Caki2 (cell line): ENCODE results near the gene WDR20. TPM values are rescaled to one million over a fixed set of nuclear protein-coding genes. Genes with fewer than 3 reads are reported as not detected.
"Not testable (repeated sequence)": the region's sequence is repeated elsewhere in the genome, so short reads cannot be mapped to it uniquely, and the experiment has no call there.

ENCODE experiments used
- DNase-seq: peaks from one replicate; pipeline ENCODE4 v3.0.0-alpha.2; 2015; ENCODE audit warnings: low read depth
- in situ Hi-C: cut with HindIII; loops from 2 replicates; pipeline ENCODE4 v1.10.0; 2016; ENCODE audit warnings: low sequenced_read_pairs, low pct_unique_long_range_greater_than_20kb, mixed read lengths
- total RNA-seq: library from RNA; depleted of rRNA; stranded (reverse); fragments of >200 nt; shearing (Covaris generic); gene quantifications from 2 replicates; pipeline ENCODE4 v1.2.3, GENCODE V29; 2014; ENCODE audit warnings: low replicate concordance; rRNA removed

The WDR20 gene
- total RNA-seq, 1 experiment from 2014 or later, result 17.0 TPM

GRCh38 chr14:102243795-102244194 lies 104.1 kb downstream of the WDR20 start:
- DNase-seq, in situ Hi-C loops: not testable (repeated sequence)

- in situ Hi-C loops, result no loop called here
- no peak for DNase-seq
Observed at GRCh38 chr14:102246071-102246470, 106.4 kb downstream of the WDR20 start.

- DNase-seq, result no peak
- in situ Hi-C loops, result no loop called here
Observed at GRCh38 chr14:102248121-102248520, 108.4 kb downstream of the WDR20 start.

GRCh38 chr14:102249041-102249440 lies 109.3 kb downstream of the WDR20 start:
- in situ Hi-C loops, result no loop called here
- no peak for DNase-seq

GRCh38 chr14:102249981-102250380 lies 110.3 kb downstream of the WDR20 start:
- no peak for DNase-seq
- in situ Hi-C loops, result no loop called here

- in situ Hi-C loops, result no loop called here
- DNase-seq, result no peak
Observed at GRCh38 chr14:102250636-102251035, 110.9 kb downstream of the WDR20 start.

- in situ Hi-C loops, result no loop called here
- no peak for DNase-seq
Observed at GRCh38 chr14:102251161-102251560, 111.5 kb downstream of the WDR20 start.

- in situ Hi-C loops, result no loop called here
- no peak for DNase-seq
Observed at GRCh38 chr14:102252834-102253801, 113.4 kb downstream of the WDR20 start.

GRCh38 chr14:102255401-102256190 lies 115.9 kb downstream of the WDR20 start:
- DNase-seq, result peak; percentile 82
- in situ Hi-C loops, result no loop called here

- in situ Hi-C loops, result no loop called here
- DNase-seq, result no peak
Observed at GRCh38 chr14:102256716-102257115, 117.0 kb downstream of the WDR20 start.

GRCh38 chr14:102258136-102258535 lies 118.4 kb downstream of the WDR20 start:
- in situ Hi-C loops, result no loop called here
- DNase-seq, result no peak

Other genes starting within 250 kb of the WDR20 start
- gene DYNC1H1, start 175.3 kb upstream of the WDR20 start, total RNA-seq, result 95.9 and 155 TPM in 2 replicates
- 95.3 and 116 TPM in 2 replicates for gene HSP90AA1, start 52.9 kb upstream of the WDR20 start, total RNA-seq
- gene MOK, start 165.3 kb downstream of the WDR20 start, total RNA-seq, result 41.9 and 116 TPM in 2 replicates
- gene ZNF839, start 179.8 kb downstream of the WDR20 start, total RNA-seq, result 7.5 and 11.5 TPM in 2 replicates
- gene CINP, start 223.0 kb downstream of the WDR20 start, total RNA-seq, result 30.6 and 48.4 TPM in 2 replicates
- gene TECPR2, start 223.0 kb downstream of the WDR20 start, total RNA-seq, result 2.0 and 10.3 TPM in 2 replicates